ENCODE measurements around the gene KIF5B. TPM values are rescaled to one million over a fixed set of nuclear protein-coding genes. Genes with fewer than 3 reads are reported as not detected.
"Not testable (repeated sequence)": the region's sequence is repeated elsewhere in the genome, so short reads cannot be mapped to it uniquely, and the experiment has no call there.

Gene KIF5B
- total and polyA plus RNA-seq, 2 of the 8 experiments (the other 6 are each of a cell fraction or from before 2014, with no cell fraction given): 9.8 to 68.4 TPM

DNA sequence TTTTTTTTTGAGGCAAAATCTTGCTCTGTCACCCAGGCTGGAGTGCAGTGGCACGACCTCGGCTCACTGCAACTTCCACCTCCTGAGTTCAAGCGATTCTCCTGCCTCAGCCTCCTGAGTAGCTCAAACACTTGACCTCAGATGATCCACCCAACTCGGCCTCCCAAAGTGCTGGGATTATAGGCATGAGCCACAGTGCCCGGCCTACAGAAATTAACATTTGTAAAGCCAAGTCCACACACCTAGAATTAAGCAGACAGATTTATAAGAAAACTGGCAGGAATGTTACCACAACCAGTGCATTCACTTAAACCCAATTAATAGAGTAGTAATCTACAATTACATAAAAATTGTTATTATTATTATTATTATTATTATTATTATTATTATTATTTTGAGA, 11.7 kb upstream of the KIF5B start:
- H3K4ac ChIP-seq (replicated peaks; ENCODE audit: insufficient read length, low read depth, low read length); H3K9ac ChIP-seq (replicated peaks in 1 of 4; ENCODE audit: extremely low read depth in 1 of 4, low read depth in 3 of 4, low read length in 3 of 4); H3K79me2 ChIP-seq (ENCODE audit: control insufficient read depth in 1 of 2, insufficient read depth in 2 of 2, low read length in 2 of 2); H2AK5ac ChIP-seq (ENCODE audit: low read depth, low read length); H3K36me3 ChIP-seq (ENCODE audit: control insufficient read depth in 2 of 4, insufficient read depth in 4 of 4, low read length in 3 of 4); H3K23me2 ChIP-seq (ENCODE audit: low read depth, low read length); H4K8ac ChIP-seq (ENCODE audit: extremely low read depth, insufficient read depth, low read length); H3K56ac ChIP-seq (replicated peaks; ENCODE audit: insufficient read length, low read depth, low read length); FAIRE-seq; H3K4me2 ChIP-seq (ENCODE audit: insufficient read depth in 1 of 2, low read depth in 2 of 2, low read length in 2 of 2); H3K27me3 ChIP-seq (replicated peaks in 1 of 4; ENCODE audit: control insufficient read depth in 3 of 4, extremely low read depth in 1 of 4, insufficient read depth in 3 of 4, low read length in 3 of 4); CTCF ChIA-PET (ENCODE audit: partially characterized antibody); H4K20me1 ChIP-seq (replicated peaks in 1 of 2; ENCODE audit: control insufficient read depth in 1 of 2, insufficient read depth in 2 of 2, low read length in 2 of 2); H2BK15ac ChIP-seq (ENCODE audit: low read length); H3K4me3 ChIP-seq (ENCODE audit: extremely low read depth in 1 of 4, insufficient read depth in 2 of 4, low read depth in 3 of 4, low read length in 4 of 4); H4K5ac ChIP-seq (ENCODE audit: insufficient read length, low read depth, low read length); DNase-seq (ENCODE audit: low read depth in 1 of 2, low spot score in 2 of 2); H3K14ac ChIP-seq (ENCODE audit: insufficient read length); H2BK5ac ChIP-seq (ENCODE audit: low read depth, low read length); H3K9me3 ChIP-seq (ENCODE audit: insufficient read depth in 2 of 2, low read depth in 1 of 2, low read length in 1 of 2); POLR2A ChIA-PET (ENCODE audit: partially characterized antibody); H3K4me1 ChIP-seq (replicated peaks in 1 of 4; ENCODE audit: control insufficient read depth in 3 of 4, insufficient read depth in 4 of 4, low read length in 3 of 4); H4K91ac ChIP-seq (replicated peaks; ENCODE audit: insufficient read length, low read length); H2AFZ ChIP-seq (ENCODE audit: low read length); H3K79me1 ChIP-seq (ENCODE audit: low read depth, low read length); H3K18ac ChIP-seq (ENCODE audit: extremely low read depth, low read length); H3K23ac ChIP-seq (ENCODE audit: insufficient read length); H2BK120ac ChIP-seq (replicated peaks; ENCODE audit: low read depth, low read length); H3K27ac ChIP-seq (ENCODE audit: low read depth, low read length); H2BK20ac ChIP-seq (ENCODE audit: low read length); H2BK12ac ChIP-seq (ENCODE audit: low read depth, low read length): not testable (repeated sequence)
- 80% methylated on average over 5 of the region's 5 CpGs; no CpG with 5 or more reads in 1 of the 2 experiments for WGBS, 2 experiments (ENCODE audit: extremely low coverage in 1 of 2, insufficient coverage in 1 of 2, insufficient read length in 1 of 2, insufficient replicate concordance in 2 of 2, low coverage in 1 of 2, low lambda C conversion rate in 2 of 2, missing lambda C conversion rate in 1 of 2)
